Stimulated activated CD4-positive, alpha-beta T cell treated with anti-CD3 and anti-CD28 coated beads, Interleukin-2, amount 100 ng/mL, for 24 hours (primary cell): ENCODE data around the gene LSAMP.

Experiments
- DNase-seq, 2 donors: peaks; one replicate each; pipeline ENCODE4 v3.0.0-alpha.2; 2020

LSAMP gene

DNA sequence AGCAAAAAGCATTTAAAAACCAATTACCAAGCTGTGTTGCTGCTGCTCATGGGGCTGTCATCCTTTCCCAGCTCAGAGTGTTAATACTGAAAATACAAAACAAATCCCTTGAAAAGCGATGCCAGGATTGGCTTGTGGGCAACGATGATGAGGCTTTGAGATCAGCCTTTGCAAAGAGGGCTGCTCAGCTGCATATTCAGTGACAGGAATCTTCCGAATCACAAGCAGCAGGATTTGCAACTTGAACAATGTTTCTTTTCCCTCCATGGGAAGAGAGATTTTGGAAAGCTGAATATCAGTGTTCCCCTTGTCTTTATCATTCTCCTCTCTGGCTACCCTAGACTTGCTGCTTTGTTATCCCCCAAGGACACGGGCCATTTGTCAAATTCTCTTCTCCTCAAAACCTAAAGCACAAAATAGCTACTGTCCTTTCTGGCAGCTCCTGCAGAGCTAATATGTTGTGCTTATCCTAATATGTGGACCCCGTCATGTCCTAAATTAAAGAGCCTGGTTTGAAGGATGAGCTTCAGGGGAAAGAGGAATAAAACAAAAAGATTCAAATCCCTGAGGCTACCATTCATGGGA, 446.2 kb downstream of the LSAMP start:
- no peak for DNase-seq

DNA sequence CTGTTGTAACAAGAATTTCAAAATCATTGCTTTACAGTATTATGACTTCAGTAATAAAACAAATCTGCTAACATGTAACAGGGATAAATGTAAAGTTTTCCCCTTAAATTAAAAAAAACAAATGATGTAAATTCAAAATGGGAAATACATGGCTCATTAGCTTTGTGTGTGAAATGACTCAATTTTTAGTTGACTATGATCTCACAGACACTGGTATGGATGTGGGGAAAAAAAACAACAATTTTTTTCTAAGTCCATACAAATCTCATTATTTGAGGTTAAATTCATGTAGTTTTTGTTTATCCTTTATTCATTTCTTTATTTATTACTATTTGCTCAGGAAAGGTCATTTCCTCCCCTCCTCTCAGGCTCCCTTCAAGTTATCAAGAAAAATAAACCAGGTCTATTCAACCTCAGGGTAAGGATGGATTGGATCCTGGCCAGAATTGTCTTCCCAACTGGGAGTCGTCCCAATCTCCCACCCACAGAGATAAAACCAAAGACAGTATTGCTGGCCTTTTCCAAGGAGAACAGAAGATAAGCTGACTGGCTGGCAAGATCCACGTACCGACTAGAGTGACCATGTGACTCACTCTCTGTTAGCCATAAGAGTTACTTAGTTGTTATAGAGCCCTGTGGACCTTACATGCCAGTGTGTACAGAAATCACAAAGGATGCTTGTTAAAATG, 448.7 kb downstream of the LSAMP start:
- no peak for DNase-seq

DNA sequence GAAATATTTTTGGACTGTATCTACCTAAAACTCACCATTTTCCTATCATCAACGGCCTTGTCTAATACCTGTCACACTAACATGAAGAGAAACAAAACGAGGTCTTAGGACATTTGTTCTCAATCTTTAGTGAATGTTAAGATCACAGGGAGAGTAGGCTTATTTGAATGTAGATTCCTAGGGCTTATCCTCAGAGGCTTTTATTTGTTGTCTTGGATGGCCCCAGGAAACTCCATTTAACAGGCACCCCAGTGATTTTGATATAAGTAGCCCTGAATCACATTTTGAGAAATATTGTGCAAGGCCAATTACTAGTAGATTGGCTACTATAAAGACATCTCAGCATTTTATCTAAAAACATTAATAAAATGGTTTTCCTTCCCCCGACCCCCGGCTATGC, 454.6 kb downstream of the LSAMP start:
- DNase-seq = no peak

DNA sequence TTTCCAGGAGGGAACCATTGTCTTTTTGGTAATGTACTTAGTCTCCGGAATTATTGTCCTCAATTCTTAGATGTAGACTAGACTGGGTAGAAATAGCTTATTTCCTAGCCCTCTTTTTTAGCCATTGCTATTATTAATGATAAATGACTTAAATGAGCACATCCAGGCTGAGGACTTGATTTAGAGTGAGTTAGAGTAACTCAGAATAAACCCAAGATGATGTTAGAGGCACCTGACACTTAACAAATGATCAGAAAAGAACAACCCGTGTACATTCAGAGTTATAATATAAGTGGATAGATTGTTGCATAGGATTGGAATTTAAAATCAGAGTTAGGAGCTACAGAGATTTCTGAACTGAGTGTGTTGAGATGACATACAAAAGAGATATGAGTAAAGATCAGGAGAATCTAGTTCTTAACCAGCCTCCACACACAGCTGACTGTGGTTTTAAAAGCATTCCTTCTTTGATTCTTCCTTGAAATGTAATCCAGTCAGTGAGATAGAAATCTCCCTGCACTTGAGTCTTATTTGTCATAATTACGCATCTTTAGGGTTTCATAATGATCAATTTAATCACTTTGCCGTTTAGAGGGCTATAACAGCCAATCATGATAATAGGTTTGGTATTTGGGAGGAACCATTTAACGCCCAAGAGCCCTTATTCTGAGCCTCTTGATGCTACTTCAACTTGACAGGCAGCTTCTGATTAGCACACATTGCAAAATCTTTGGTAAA, 455.4 kb downstream of the LSAMP start:
- no peak for DNase-seq

DNA sequence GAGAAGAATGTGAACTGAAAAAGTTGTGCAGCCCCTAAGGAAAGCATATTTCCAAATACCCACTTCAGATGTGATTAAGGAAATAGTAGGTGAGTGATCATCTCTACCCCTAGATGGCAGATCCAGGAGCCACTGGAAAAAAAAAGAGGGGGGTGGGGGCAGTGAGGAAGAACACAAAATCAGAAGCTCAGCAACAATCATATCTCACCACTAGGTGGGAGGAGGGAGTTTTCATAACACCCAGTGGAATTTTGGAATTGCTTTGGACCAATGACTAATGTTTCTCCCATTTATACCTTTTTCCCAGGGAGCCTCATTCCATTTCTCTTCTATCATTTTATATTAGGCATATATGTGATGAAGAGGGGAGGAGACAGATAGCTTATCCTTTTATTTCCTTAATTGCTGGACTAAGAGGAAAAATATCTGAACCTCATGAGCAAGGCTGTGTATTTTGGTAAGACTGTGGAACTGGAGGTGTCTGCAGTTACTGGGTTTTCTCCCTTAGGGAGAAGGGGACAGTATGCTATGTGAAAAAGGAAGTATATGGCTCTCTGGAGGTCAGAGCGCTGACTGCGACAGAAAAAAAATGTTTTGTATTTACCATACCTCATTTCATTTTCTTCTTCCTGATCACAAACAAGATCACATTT, 458.6 kb downstream of the LSAMP start:
- DNase-seq = no peak

DNA sequence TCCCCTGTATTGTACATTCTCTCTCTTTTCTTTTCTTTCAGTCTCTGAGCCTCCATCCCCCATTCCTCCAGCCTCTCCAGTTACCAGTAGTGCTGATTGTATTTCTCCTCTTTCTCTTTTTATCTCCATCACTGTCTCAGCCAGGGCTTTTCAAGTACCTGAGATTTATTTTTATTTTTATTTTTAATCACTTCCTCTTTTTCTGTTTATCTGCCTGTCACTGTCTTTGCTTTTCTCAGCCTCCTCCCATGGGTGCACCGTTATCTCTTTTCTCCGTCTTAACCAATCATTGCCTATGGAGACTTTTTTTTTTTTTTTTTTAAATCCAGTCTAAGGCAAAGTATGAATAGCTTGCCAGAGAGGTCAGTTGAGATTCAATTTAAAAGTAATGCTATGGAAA, 462.7 kb downstream of the LSAMP start:
- no peak for DNase-seq

DNA sequence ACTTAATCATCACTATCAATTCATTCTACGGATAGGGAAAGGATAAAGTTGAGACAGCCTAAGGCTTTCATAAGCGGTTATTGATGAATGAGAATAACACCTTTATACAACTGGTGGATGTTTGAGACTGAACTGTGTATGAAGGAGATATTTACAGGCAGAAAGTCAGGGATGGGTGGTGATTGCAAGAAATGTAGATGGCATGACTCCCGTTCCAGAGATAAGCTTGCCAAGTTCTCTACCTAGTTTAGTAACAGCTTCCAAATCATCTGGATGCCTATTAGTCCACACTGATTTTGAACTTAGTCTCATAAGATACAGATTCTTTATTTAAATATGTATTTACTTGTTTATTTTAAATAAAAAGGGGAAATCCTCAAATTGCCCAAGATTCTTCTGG, 463.2 kb downstream of the LSAMP start:
- DNase-seq = no peak

DNA sequence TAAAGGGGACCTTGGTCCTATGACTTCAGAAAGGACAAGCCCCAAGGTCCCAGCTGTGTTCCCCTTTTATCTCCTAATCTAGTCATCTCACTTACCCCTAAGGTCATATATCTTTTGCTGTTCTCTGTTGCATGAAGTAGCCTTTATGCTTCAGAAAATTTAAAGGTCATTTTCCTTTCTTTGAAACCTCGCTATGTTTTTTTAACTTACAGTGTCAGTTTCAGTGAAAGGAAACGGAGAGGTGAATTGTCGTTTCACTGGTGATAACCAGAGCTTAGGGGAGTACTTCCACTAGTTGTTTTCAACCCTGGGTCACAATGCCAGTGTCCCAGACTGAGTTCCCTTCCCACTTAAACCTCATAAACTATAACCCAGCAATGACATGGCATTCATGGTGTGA, 464.6 kb downstream of the LSAMP start:
- DNase-seq = no peak

DNA sequence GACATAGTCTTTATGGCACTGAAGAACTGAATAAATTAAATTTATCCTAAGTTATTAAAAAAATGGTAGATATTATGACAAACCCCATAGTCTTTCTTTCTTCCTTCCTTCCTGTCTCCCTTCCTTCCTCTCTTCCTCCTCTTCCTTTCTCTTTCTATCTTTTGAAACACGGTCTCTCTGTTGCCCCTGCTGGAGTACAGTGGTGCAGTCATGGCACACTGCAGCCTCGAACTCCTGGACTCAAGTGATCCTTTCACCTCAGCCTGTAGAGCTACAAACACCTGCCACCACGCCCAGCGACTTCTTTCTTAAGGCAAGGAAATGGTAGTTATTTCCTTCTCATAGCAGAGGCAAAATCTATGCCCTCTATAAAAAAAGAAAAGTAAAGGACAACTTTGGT, 467.4 kb downstream of the LSAMP start:
- no peak for DNase-seq

DNA sequence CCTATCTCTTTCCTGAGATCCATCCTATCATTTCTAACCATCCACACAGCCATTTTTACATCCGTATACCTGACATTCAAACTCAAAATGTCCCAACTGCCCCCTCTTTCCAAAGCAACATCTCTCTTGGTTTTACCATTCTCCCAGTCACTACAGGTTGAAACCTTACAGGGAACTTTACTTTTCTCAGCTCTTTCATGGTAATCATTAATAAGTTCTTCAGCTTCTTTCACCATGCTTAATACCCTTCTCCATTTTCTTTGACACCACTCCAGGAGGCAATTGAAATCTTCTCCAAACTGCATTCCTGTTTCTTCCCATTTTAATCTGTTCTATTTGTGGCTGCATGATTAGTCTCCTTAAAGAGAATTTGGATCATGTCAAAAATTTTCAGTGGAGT, 469.5 kb downstream of the LSAMP start:
- DNase-seq = no peak

DNA sequence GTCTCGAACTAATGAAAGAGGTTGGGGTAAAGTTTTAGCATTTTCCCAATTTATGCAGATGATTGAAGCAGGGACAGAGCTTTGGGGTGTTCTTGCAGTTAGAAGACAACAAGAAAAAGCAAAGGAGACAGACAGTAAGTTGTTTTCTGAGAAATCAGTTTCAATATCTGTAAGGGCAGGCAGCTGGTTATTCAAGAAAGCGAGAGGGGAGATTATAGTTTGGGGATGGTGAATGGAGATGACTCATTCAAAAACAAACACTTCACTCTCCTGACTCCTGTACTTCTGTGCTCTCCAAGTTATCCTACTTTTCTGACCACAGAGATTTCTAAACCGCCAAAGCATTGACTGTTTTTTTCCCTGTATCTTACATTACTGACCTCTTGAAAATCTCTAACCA, 469.9 kb downstream of the LSAMP start:
- no peak for DNase-seq

DNA sequence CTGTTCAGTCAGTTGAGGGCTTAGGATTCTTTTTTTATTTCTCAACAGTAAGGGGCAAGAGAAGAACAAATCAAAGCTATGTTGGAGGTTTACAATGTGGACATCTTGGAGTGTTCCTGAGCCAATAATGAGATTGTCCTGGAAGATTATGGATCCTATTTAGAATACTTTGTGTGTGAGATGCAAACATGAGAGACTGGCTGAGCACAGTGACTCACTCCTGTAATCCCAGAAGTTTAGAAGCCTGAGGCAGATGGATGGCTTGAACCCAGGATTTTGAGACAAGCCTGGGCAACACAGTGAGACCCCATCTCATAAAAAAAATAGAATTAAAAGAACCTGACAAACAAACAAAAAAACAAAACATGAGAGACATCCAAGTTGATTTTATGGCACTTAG, 470.3 kb downstream of the LSAMP start:
- DNase-seq = no peak

DNA sequence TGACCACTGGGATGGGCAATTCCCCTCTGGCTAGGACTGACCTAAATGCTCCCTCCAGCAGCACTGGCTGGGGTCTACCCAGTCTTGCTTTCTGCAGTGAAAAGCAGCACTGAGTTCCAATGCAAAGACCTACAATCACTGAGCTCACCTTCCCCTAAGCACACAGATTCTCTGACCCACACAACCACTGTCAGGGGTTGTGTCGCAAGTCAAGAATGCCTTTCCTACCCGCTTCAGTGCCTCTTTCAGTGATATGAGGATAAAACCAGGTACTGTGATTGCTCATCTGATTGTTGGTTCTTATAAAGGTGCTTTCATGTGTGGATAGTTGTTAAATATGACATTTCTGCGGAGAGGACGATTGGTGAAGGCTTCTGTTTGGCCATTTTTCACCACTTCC, 476.4 kb downstream of the LSAMP start:
- DNase-seq = no peak

DNA sequence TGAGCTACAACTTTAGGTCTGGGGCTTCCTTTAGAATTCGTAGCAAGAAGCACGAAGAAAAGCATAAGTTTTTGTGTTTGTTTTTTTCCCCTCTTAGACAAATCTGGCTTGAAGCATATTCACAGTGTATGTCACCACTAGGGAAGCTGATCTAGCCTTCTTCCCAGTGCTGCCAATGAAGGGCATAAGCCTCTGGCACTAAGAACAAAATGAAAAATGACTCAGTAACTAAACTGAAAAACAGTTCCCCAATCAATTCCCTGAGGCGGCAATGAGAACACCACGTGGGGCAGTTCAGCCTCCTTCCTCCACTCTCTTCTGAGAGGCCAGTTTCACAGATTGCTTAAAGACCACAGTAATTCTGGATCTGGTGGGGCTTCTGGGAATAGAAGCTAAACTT, 483.9 kb downstream of the LSAMP start:
- DNase-seq = no peak

DNA sequence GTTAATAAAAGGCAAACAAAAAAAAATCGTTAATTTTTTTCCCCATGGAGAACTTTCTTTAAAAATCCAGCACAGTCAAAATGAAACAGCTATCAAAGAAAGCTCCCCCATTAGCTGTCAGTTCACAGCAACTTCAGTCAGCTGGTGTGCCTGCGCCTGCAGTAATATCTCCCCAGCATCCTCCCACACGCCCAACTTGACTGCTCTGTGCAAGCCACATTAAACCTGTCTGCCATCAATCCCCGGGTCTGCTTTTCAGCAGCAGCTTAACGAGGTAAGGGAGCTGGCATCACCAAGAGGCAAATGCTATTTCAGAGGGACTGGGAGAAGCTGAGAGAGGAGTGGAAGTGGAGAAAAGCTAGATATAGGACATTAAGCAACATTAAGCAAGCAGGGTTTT, 484.5 kb downstream of the LSAMP start:
- no peak for DNase-seq

DNA sequence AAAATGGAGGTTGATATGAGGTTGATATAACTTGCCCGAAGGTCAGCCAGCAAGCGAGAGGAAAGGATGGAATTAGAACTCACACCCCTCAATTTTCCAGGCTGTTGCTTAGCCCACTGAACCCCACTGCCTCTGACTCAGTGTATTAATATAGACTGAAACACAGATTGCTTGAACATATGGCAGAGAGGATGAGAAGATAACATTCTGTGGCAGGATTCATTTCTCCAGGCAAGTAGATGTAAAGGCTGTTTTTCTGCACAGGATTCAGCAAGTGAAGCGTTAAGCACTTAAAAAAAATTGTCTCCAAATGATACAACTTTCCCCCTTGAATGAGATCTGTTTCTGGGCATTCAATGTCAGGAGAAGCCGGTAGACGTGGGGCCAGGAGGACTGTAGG, 486.8 kb downstream of the LSAMP start:
- DNase-seq = no peak

DNA sequence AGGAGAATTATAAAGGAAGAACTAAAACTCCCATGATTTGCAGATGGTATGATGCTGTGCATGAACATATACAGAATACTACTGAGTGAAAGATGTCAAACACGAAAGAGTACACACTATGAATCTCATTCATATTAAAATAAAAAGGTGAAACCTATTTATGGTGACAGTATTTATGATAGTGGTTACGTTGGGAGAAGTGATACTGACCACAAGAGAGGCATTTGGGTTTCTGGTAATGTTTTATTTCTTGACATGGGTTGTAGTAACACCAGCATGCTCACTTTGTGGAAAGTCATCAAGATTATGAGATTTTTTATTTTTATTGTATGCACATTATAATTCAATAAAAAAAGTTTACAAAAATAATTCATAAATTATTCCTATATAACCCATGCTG, 498.0 kb downstream of the LSAMP start:
- DNase-seq = no peak

DNA sequence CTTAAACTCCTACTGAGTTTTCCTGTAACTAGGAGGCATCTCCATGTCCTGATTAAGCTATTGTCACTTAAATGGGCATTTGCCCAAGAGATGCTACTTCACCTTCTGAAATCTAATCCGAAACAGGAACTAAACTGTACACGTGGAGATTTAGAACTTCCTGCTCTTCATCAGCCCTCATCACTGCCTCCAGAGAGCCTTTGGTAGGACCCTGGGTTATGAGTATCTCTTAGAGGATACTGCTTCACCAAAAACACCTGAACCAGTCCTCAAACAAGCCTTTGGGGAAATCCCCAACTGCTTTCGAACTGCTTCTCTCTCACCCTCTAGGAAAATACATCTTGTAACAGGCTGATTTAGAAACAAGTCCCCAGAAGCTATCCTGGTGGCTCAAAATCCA, 501.7 kb downstream of the LSAMP start:
- no peak for DNase-seq

DNA sequence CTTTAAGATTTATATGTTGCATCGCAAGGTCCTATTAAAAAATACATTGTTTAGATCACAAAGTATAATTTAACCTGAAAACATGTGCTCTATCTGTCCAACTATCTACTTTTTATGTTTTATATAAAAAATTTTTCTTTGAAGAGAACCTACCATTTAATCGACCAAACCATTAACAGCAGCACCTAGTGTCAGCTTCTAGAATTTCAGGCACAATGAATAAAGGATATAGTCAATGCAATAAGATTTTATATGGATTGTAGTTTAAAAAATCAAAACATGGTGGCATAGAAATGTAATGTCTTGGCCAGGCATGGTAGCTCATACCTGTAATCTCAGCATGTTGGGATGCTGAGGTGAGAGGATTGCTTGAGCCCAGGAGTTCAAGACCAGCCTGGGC, 508.2 kb downstream of the LSAMP start:
- no peak for DNase-seq

DNA sequence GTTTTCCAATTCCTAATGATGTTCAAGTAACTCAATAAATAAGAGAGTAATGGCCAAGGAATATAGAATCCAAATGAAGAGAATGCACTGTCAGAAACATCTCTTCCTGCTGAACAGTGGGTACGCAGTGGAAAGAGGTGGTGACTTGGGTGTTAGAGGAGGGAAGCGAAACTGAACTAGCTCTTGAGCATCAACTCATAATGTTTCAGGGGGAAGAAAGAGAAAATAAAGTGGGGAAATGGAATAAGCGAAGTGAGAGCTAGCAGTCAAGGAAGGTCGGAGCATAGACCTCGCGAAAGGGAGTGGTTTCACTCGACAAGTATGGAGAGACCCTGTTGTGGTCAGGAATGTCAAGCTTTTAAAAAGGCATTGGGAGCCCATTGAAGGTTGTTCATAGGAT, 512.5 kb downstream of the LSAMP start:
- no peak for DNase-seq

DNA sequence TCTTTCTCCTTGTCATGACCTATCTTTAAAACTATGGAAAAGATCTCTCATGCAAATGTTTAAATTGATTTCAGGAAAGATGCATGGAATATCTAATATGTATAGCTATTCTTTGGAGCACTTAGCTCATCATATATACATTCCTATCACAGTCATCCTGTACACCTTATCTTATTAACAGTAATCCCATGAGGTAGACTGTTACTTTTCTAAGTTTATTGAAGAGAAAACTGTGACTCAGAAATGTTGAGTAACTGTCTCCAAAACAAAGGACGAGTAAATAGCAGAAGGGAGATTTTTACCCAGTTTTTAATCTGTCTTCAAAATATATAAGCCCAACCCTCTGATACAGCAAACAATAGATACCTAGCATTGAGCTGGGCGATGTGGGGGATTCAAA, 513.7 kb downstream of the LSAMP start:
- no peak for DNase-seq

DNA sequence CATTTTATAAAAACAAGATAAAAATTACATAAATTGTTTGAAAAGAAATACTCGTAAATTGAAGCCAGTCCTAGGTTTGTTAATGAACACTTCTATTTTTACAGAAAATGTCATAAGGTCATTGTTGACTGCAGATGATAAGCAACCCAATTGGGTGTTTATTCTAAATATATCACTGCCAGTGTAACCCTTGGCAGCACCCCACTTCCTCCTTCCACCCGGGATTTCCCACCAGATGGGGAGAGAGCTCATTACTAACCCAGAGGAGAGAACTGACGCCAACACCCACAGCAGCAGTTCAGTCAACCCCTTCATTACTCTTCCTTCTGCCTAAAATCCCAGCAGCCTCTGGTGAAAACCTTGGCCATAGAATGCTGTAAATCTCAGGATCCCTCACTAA, 514.4 kb downstream of the LSAMP start:
- no peak for DNase-seq

DNA sequence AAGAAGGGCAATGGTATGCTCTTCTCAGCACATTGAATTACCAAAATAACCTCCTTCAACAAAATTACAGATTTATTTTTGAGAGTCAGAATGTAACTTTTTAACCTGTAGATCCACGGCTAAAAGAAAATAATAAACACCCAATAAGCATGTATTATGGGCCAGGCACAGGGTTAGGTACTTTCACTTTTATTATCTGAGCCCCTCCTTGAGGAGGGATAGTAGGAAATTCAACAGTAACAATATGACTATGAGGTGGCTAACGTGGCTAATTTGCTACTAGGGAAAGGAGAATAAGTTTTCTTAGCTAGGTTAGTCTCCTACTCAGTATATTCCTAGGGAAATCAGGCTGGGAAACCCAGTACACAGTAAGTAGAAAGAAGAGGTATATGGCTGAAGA, 515.1 kb downstream of the LSAMP start:
- DNase-seq = no peak

DNA sequence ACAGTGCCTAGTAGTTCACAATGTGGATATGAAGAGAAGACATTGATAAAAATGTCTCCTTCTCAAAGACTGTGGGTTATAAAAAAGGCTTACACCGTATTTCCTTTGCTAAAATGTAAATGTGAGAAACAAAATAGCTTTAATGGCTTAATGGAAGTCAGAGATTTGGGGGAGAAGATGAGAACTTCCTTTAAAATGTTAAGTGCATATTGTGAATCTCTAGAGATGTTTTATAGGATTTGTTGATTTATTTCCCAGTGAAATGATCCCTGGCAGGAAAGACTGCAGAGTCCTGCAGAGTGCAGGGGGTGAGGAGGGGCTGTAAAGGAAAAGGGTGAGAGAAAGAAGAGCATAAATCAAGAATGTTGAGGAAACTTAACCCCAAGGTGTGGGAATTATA, 516.9 kb downstream of the LSAMP start:
- DNase-seq = no peak
